Endothelial cell of umbilical vein (primary cell): ENCODE measurements around the gene MAP2K5. TPM values are rescaled to one million over a fixed set of nuclear protein-coding genes. Genes with fewer than 3 reads are reported as not detected.

ENCODE experiments used
- BruUV-seq: library from RNA; stranded (reverse); fragments of 400-500 nt; replicated peaks from 2 replicates; lab custom pipeline; 2021; lab: Mats Ljungman, UMichigan
- CTCF ChIA-PET: fragments of 300-600, 350-600 bp; sonication (Branson Sonifier 250); formaldehyde crosslinking; loops from one replicate; lab custom pipeline; 2021; ENCODE audit warnings: antibody characterized with exemption, inconsistent platforms; lab: Charles Lee
- POLR2A ChIA-PET: fragments of 300-600, 350-600 bp; sonication (Branson Sonifier 250); formaldehyde crosslinking; loops from one replicate; lab custom pipeline; 2021; ENCODE audit warnings: antibody characterized with exemption, inconsistent platforms; lab: Charles Lee
- DNase-seq: peaks from one replicate; pipeline ENCODE4 v3.0.0-alpha.2; 2011; ENCODE audit warnings: low read depth, low spot score
- FAIRE-seq: peaks from 2 replicates; lab custom pipeline; 2011; peaks lifted over from hg19 to GRCh38; lab: Jason Lieb, UNC
- H2AFZ ChIP-seq: 2 replicates; pipeline ENCODE4 v1.6.0; 2012; ENCODE audit warnings: low read depth, low read length, control low read depth, inconsistent platforms
- H3K27ac ChIP-seq: 2 replicates; pipeline ENCODE4 v1.5.1; 2011; ENCODE audit warnings: low read depth, mild to moderate bottlenecking, control low read depth, low read length, moderate library complexity; ENCODE audit not compliant: insufficient read depth
- H3K27me3 ChIP-seq, 2 experiments: 2 replicates each; pipeline versions ENCODE4 v1.6.0 to v1.6.1; 2011; ENCODE audit warnings: low read length in 2 of 2, mixed read lengths in 1 of 2; ENCODE audit not compliant: control insufficient read depth in 2 of 2, insufficient read depth in 2 of 2
- H3K36me3 ChIP-seq, 2 experiments: 2 replicates in 1 of 2; 3 replicates in 1 of 2; pipeline ENCODE4 v1.5.1; 2011; ENCODE audit warnings: low read length in 2 of 2, mild to moderate bottlenecking in 1 of 2, moderate library complexity in 1 of 2; ENCODE audit not compliant: control insufficient read depth in 2 of 2, insufficient read depth in 2 of 2; ENCODE audit errors: extremely low read depth in 1 of 2
- H3K4me1 ChIP-seq: 3 replicates; pipeline ENCODE4 v1.5.1; 2011; ENCODE audit warnings: mild to moderate bottlenecking, low read length; ENCODE audit not compliant: control insufficient read depth, insufficient read depth; ENCODE audit errors: extremely low read depth
- H3K4me2 ChIP-seq: 2 replicates; pipeline ENCODE4 v1.6.1; 2011; ENCODE audit warnings: low read length, control low read depth, mixed read lengths; ENCODE audit not compliant: insufficient read depth
- H3K4me3 ChIP-seq, 3 experiments: fragments of 200-600 bp in 1 of 3; sonication (generic), shearing (Covaris generic) in 1 of 3; replicated peaks in 1 of 3; 2 replicates each; pipeline ENCODE4 v1.5.1; 2011 to 2016; ENCODE audit warnings: control low read depth in 3 of 3, low read length in 3 of 3, mild to moderate bottlenecking in 2 of 3, inconsistent platforms in 1 of 3, low read depth in 1 of 3, moderate library complexity in 1 of 3; ENCODE audit not compliant: insufficient read depth in 1 of 3
- H3K79me2 ChIP-seq: 2 replicates; pipeline ENCODE4 v1.6.0; 2012; ENCODE audit warnings: low read length, inconsistent platforms; ENCODE audit not compliant: control insufficient read depth, insufficient read depth
- H3K9ac ChIP-seq: replicated peaks from 2 replicates; pipeline ENCODE3; 2011; ENCODE audit warnings: low read length, control low read depth; ENCODE audit not compliant: insufficient read depth; ENCODE audit errors: extremely low read depth
- H3K9me1 ChIP-seq: replicated peaks from 3 replicates; pipeline ENCODE4 v1.6.0; 2011; ENCODE audit warnings: mild to moderate bottlenecking, low read length; ENCODE audit not compliant: control insufficient read depth, insufficient read depth; ENCODE audit errors: extremely low read depth
- H3K9me3 ChIP-seq: replicated peaks from 2 replicates; pipeline ENCODE4 v1.5.1; 2012; ENCODE audit warnings: low read length, inconsistent platforms; ENCODE audit not compliant: control insufficient read depth, insufficient read depth
- H4K20me1 ChIP-seq: replicated peaks from 2 replicates; pipeline ENCODE3; 2011; ENCODE audit warnings: mild to moderate bottlenecking, low read length; ENCODE audit not compliant: control insufficient read depth, insufficient read depth; ENCODE audit errors: extremely low read depth
- CTCF ChIP-seq, 2 donors: IDR thresholded peaks; 1 replicate in 1 of 2; 2 replicates in 1 of 2; pipeline ENCODE4 v1.5.1; 2011; ENCODE audit warnings: low read length in 2 of 2, mild to moderate bottlenecking in 2 of 2, moderate library complexity in 2 of 2, control low read depth in 1 of 2, inconsistent platforms in 1 of 2, low read depth in 1 of 2; ENCODE audit not compliant: insufficient read depth in 1 of 2; ENCODE audit errors: extremely low read depth in 1 of 2
- EZH2 ChIP-seq: IDR thresholded peaks from 2 replicates; pipeline ENCODE4 v1.6.1; 2012; ENCODE audit warnings: borderline replicate concordance, low read depth, mild to moderate bottlenecking, moderate library complexity, low read length, inconsistent platforms; ENCODE audit not compliant: severe bottlenecking
- FOS ChIP-seq: IDR thresholded peaks from 2 replicates; pipeline ENCODE4 v1.6.1; 2011; ENCODE audit warnings: mild to moderate bottlenecking, low read length, moderate library complexity, borderline replicate concordance; ENCODE audit not compliant: insufficient read depth
- GATA2 ChIP-seq: IDR thresholded peaks from 2 replicates; pipeline ENCODE4 v1.7.0; 2011; ENCODE audit warnings: low read depth, mild to moderate bottlenecking, moderate library complexity, mixed read lengths, low read length; ENCODE audit not compliant: insufficient read length, insufficient read depth
- JUN ChIP-seq: IDR thresholded peaks from 2 replicates; pipeline ENCODE4 v1.6.1; 2011; ENCODE audit warnings: borderline replicate concordance, low read depth; ENCODE audit not compliant: insufficient read length, insufficient read depth
- MAX ChIP-seq: IDR thresholded peaks from 2 replicates; pipeline ENCODE4 v1.6.1; 2011; ENCODE audit not compliant: insufficient read depth, insufficient read length
- MYC ChIP-seq: IDR thresholded peaks from one replicate; pipeline ENCODE4 v1.6.1; 2011; ENCODE audit warnings: mild to moderate bottlenecking, low read depth, low read length
- POLR2A ChIP-seq: IDR thresholded peaks from 2 replicates; pipeline ENCODE4 v1.6.1; 2012; ENCODE audit warnings: low read depth, mild to moderate bottlenecking, control low read depth, low read length
- POLR2AphosphoS5 ChIP-seq: IDR thresholded peaks from 2 replicates; pipeline ENCODE4 v1.6.1; 2012; ENCODE audit warnings: low read depth, mild to moderate bottlenecking, control low read depth, low read length, moderate library complexity; ENCODE audit not compliant: insufficient read depth
- dilution Hi-C: fragments of 300-500 bp; cut with MboI; formaldehyde crosslinking; loops from one replicate; pipeline ENCODE4 v1.15.0; 2019; ENCODE audit warnings: low sequenced_read_pairs; ENCODE audit not compliant: extremely low pct_ligation_motif_present
- intact Hi-C: fragments of 100-400 bp; cut with micrococcal nuclease; formaldehyde crosslinking; loops from one replicate; pipeline ENCODE4 v1.10.0; 2022
- polyA plus RNA-seq, 4 experiments: library from polyadenylated mRNA; depleted of rRNA in 3 of 4; stranded (reverse) in 3 of 4; unstranded in 1 of 4; fragments of >200 nt; gene quantifications; 2 replicates each; pipeline versions ENCODE4 v1.2.1 to v1.2.3, GENCODE V29; 2011 to 2012; ENCODE audit warnings: missing spikeins in 1 of 4
- total RNA-seq: library from RNA; stranded (reverse); gene quantifications from 2 replicates; pipeline ENCODE4 v1.2.3, GENCODE V29; 2021

The MAP2K5 gene
- total and polyA plus RNA-seq, 2 donors (not counting 3 experiments of a cell fraction or from before 2014, with no cell fraction given), result 4.9 to 24.7 TPM

DNA sequence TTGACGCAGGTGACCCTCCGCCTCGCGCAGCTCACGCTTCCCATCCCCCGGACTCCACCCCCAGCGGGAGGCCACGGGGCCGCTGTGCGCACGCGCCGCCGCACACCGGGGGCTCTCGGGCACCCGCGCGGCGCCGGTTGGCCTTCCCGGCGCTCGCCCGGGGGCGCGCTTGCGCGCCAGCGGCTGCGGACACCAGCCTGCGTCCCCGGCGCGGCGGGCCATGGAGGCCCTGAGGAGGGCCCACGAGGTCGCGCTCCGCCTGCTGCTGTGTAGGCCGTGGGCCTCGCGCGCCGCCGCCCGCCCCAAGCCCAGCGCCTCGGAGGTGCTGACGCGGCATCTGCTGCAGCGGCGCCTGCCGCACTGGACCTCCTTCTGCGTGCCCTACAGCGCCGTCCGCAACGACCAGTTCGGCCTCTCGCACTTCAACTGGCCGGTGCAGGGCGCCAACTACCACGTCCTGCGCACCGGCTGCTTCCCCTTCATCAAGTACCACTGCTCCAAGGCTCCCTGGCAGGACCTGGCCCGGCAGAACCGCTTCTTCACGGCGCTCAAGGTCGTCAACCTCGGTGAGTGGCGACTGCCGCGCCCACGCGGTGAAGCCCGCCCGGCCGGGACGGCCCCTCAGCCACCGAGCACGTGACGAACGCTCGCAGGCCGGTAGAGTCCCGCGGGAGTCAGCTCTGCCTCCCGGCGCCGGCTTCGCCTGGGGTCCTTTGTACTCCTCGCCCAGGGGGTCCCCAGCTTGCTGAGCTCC, 21.3 kb upstream of the MAP2K5 start, which contains the start of gene C15orf61:
TSS of gene C15orf61 (plus strand) at position 103 of the 754 bp plus-strand sequence. CDS start at position 221, 118 bp downstream.
- no peaks in the 10 kb centered on the region for H3K36me3 ChIP-seq
- peaks cover 27% of the 10 kb centered on the region for H3K79me2 ChIP-seq
- FAIRE-seq (peak; percentile 64), DNase-seq (peak; percentile 84)
- H3K27me3 ChIP-seq, result no peaks in the 10 kb centered on the region
- peak within 1 kb of the TSS; percentile 63 for H3K27ac ChIP-seq
- H3K4me2 ChIP-seq, result peak within 1 kb of the TSS; percentile 98
- BruUV-seq, result no TSS peak
- no peaks in the 10 kb centered on the region for H4K20me1 ChIP-seq
- peaks cover 17% of the 10 kb centered on the region for H3K4me1 ChIP-seq
- peak within 1 kb of the TSS; percentile 77 to 95 (median 81) for H3K4me3 ChIP-seq
- TF ChIP-seq GATA2, result no peak
- TF ChIP-seq EZH2, result no peak
- peak; percentile 84 for TF ChIP-seq MAX
- peak; percentile 84 for TF ChIP-seq POLR2AphosphoS5
- TF ChIP-seq CTCF (IDR thresholded peaks at IDR 0.05; ENCODE audit: extremely low read depth in 1 of 2, insufficient read depth in 1 of 2, low read depth in 1 of 2, low read length in 2 of 2), result no peak
- peak; percentile 34 for TF ChIP-seq POLR2A
- TF ChIP-seq FOS, result no peak
- no peak for TF ChIP-seq JUN
- no peak for TF ChIP-seq MYC
- no peaks in the 10 kb centered on the region for H3K9me3 ChIP-seq
- ChIA-PET CTCF (interaction anchor here (1.2 to 2.3 kb wide), 6 partner anchors 20 to 315 kb away, joined by 4 to 8 read pairs (median 6); partner anchors contain the start of gene MAP2K5), POLR2A (no interaction called here)
- peak within 1 kb of the TSS; percentile 94 for H2AFZ ChIP-seq
- dilution Hi-C loops (no loop called here), intact Hi-C loops (loop anchor here (1.0 to 2.0 kb wide), 4 partner anchors 21 to 319 kb away; partner anchors contain the start of genes MAP2K5 and RNU6-1)
- peak within 1 kb of the TSS; percentile 87 for H3K9ac ChIP-seq
- H3K9me1 ChIP-seq, result no peaks in the 10 kb centered on the region
